Putamen (tissue), 1 donor: ENCODE data around the gene DSG4.
"Not testable (repeated sequence)": the region's sequence is repeated elsewhere in the genome, so short reads cannot be mapped to it uniquely, and the experiment has no call there.

Source experiments
- DNase-seq: peaks from one replicate; pipeline ENCODE4 v3.0.0-alpha.2; 2016; ENCODE audit warnings: low spot score

Gene DSG4

GRCh38 chr18:31376477-31376876 is at the start of gene DSG4:
Gene DSG4 (plus strand): TSS chr18:31376777. CDS start chr18:31376912, 135 bp downstream.
- DNase-seq: no peak

- no peak for DNase-seq
Observed at GRCh38 chr18:31329787-31330438, 46.7 kb upstream of the DSG4 start.

GRCh38 chr18:31343454-31343853 is 33.1 kb upstream of the DSG4 start:
- DNase-seq: no peak

GRCh38 chr18:31353336-31353735 is 23.2 kb upstream of the DSG4 start:
- not testable (repeated sequence) for DNase-seq

GRCh38 chr18:31354990-31355389 is 21.6 kb upstream of the DSG4 start:
- no peak for DNase-seq

GRCh38 chr18:31356025-31356424 is 20.6 kb upstream of the DSG4 start:
- no peak for DNase-seq

GRCh38 chr18:31364190-31364589 is 12.4 kb upstream of the DSG4 start:
- no peak for DNase-seq

GRCh38 chr18:31369478-31369877 is 7.1 kb upstream of the DSG4 start:
- no peak for DNase-seq

- DNase-seq: no peak
Observed at GRCh38 chr18:31371989-31372388, 4.6 kb upstream of the DSG4 start.

GRCh38 chr18:31373641-31374040 is 2.9 kb upstream of the DSG4 start:
- no peak for DNase-seq

- no peak for DNase-seq
Observed at GRCh38 chr18:31380912-31381311, 4.3 kb downstream of the DSG4 start.

GRCh38 chr18:31382107-31382506 is 5.5 kb downstream of the DSG4 start:
- no peak for DNase-seq

- DNase-seq: no peak
Observed at GRCh38 chr18:31386741-31387140, 10.2 kb downstream of the DSG4 start.

GRCh38 chr18:31393286-31393685 is 16.7 kb downstream of the DSG4 start:
- no peak for DNase-seq

- DNase-seq: no peak
Observed at GRCh38 chr18:31396796-31397612, 20.4 kb downstream of the DSG4 start.

- DNase-seq: no peak
Observed at GRCh38 chr18:31398191-31398590, 21.6 kb downstream of the DSG4 start.

GRCh38 chr18:31399306-31400032 is 22.9 kb downstream of the DSG4 start:
- DNase-seq: no peak

GRCh38 chr18:31401156-31402025 is 24.8 kb downstream of the DSG4 start:
- no peak for DNase-seq

GRCh38 chr18:31402026-31402373 is 25.4 kb downstream of the DSG4 start:
- no peak for DNase-seq

GRCh38 chr18:31403409-31403808 is 26.8 kb downstream of the DSG4 start:
- DNase-seq: no peak

- no peak for DNase-seq
Observed at GRCh38 chr18:31407649-31408048, 31.1 kb downstream of the DSG4 start.

GRCh38 chr18:31409276-31409675 is 32.7 kb downstream of the DSG4 start:
- no peak for DNase-seq
